ENCODE data around the gene SMC1B. TPM values are rescaled to one million over a fixed set of nuclear protein-coding genes. Genes with fewer than 3 reads are reported as not detected.

SMC1B gene
- total RNA-seq, 2 experiments from 2014 or later = 0.62 to 0.67 TPM

Other genes with a start within 250 kb of the SMC1B start
- 100 to 1,000 TPM; 136 to 141 TPM for gene NUP50, start 249.7 kb downstream of the SMC1B start, total RNA-seq
- 10 to 100 TPM; 24.8 to 29.6 TPM for gene KIAA0930, start 172.7 kb downstream of the SMC1B start, total RNA-seq
- gene UPK3A, start 128.7 kb downstream of the SMC1B start, total RNA-seq = not detected
- gene FAM118A, start 103.7 kb downstream of the SMC1B start, total RNA-seq = 10 to 100 TPM; 25.5 to 29.0 TPM
- gene RIBC2, start 94 bp upstream of the SMC1B start, total RNA-seq = 1 to 10 TPM; 6.3 to 7.8 TPM
- gene FBLN1, start 89.3 kb upstream of the SMC1B start, total RNA-seq = not detected

Data from activated CD4-positive, alpha-beta T cell treated with anti-CD3 and anti-CD28 coated beads for 36 hours (primary cell).